ENCODE measurements around the gene KDM4B.

Gene KDM4B

DNA sequence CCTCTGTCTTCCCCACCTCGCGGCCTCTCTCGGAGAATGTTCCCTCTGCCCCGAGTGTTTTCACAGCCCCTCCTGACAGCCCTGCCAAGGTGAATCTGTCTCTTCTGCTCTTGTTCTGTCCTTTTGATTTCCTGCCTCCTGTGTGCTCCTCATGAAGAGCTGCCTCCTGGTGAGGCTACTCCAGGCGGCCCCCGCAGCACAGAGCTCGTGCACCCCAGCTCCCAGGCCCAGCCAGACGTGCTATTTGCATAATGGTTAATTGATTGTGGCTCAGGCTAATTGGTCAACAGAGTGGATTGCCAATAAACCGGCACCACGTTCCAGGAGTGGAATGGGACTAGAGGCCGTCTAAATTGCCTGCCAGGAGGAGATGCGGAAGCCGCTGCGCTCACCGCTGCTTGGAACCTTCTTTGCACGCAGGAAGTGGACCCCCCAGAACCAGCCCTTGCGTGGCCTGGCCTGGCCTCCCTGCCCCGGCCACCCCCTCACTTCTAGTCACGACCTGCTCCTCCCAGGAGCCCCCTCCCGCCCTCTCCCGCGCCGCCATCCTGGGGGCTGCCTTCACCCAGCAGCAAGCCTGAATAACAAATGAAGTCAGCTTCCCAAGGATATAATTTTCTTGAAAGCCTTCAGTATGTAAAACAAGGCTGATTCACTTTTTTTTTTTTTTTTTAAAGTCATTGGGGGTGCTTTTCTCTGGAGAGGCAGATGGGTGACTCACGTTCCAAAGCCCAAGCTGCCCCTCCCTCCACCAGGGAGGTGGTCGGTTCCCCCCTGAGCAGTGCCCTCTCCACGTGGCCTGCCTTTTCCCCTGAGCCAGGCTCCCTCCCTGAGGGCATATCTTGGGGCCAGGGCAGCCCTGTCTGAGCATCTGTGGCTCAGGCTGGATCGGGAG, 144.0 kb downstream of the KDM4B start:
- DNase-seq (ENCODE audit: low read depth, low spot score): no peak
- Histone ChIP-seq H3K27me3 (ENCODE audit: control insufficient read depth, insufficient read depth, low read length) (no peaks in the 10 kb centered on the region), H3K27ac (ENCODE audit: low read length) (no peak overlapping the region), H3K4me1 (ENCODE audit: control insufficient read depth, insufficient read depth, low read length) (peaks cover 12% of the 10 kb centered on the region), H3K9me3 (ENCODE audit: control insufficient read depth, insufficient read depth, low read length) (no peaks in the 10 kb centered on the region), H3K36me3 (ENCODE audit: control insufficient read depth, insufficient read depth, low read length) (peaks cover 6% of the 10 kb centered on the region; the same call in 1 of the 2 replicates), H3K4me3 (ENCODE audit: low read length) (no peak overlapping the region)
- WGBS (ENCODE audit: insufficient coverage, insufficient read length): no CpG with 5 or more reads among the region's 27 CpGs

DNA sequence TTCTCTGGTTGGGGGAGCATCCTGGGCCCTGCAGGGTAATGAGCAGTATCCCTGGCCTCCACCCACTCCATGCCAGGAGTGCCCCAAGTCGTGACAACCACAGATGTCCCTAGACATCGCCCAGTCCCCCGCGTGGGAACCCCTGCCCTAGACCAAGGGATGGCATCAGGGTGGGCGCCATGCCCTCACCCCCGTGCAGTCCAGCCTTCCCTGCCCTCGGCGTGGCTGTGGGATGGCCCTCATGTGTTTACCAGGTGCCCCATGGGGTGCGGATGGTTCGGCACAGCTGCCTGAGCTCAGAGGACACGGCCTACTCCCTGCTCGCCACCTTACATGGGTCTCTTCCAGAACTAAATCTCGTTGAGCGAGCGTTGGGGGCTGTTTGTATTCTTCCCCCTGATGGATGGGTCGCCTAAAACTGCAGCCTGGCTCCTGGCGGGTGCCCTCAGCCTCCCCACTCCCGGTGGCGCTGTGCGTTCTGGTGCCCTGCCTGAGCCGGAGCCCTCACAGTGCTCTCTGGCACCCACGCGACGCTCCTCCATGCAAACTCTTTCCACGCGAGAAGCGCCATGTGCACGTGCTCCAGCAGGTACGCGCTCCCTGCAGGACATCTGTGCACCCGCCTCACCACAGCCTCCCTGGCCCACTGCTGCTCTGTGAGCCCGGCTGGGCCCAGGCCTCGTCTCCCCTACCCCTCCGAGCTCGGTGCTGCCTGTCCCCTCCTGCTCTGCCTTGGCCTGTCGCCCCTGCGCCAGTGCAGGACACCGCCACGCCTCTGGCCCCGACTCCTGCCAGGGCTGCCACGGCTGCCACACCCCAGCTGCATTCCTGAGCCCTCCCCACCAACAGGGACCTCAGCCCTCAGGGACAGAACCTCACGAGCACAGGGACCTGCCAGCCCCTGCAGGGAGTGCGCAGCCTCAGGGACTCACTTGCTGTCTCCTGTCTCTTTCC, 145.0 kb downstream of the KDM4B start:
- Histone ChIP-seq H3K36me3 (ENCODE audit: control insufficient read depth, insufficient read depth, low read length) (peaks cover 6% of the 10 kb centered on the region; the same call in 1 of the 2 replicates), H3K27ac (ENCODE audit: low read length) (no peak overlapping the region), H3K9me3 (ENCODE audit: control insufficient read depth, insufficient read depth, low read length) (no peaks in the 10 kb centered on the region), H3K4me1 (ENCODE audit: control insufficient read depth, insufficient read depth, low read length) (peaks cover 12% of the 10 kb centered on the region), H3K27me3 (ENCODE audit: control insufficient read depth, insufficient read depth, low read length) (no peaks in the 10 kb centered on the region), H3K4me3 (ENCODE audit: low read length) (no peak overlapping the region)
- no peak for DNase-seq (ENCODE audit: low read depth, low spot score)
- WGBS (ENCODE audit: insufficient coverage, insufficient read length): no CpG with 5 or more reads among the region's 43 CpGs

DNA sequence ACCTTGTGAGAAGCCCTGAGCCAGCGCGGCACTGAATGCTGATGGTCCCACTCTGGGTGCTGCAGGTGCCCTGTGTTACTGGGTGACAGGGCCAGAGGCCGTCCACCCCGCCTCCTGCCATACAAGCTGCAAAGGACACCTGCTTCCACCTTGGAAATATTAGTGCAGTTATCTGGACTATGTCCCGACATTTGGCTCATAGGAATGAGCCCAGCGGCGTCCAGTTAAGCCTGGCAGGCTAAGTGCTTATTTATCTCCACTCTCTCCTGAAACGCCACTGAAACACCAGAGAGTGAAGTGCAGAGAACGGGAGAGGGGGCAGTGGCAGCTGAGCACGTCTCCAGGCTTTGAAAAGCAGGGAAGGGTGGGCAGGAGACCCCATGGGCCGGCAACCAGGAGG, 145.8 kb downstream of the KDM4B start:
- no peak for DNase-seq (ENCODE audit: low read depth, low spot score)
- Histone ChIP-seq H3K27ac (ENCODE audit: low read length) (no peak overlapping the region), H3K4me1 (ENCODE audit: control insufficient read depth, insufficient read depth, low read length) (peaks cover 12% of the 10 kb centered on the region), H3K9me3 (ENCODE audit: control insufficient read depth, insufficient read depth, low read length) (no peaks in the 10 kb centered on the region), H3K4me3 (ENCODE audit: low read length) (no peak overlapping the region), H3K36me3 (ENCODE audit: control insufficient read depth, insufficient read depth, low read length) (peaks cover 6% of the 10 kb centered on the region; the same call in 1 of the 2 replicates), H3K27me3 (ENCODE audit: control insufficient read depth, insufficient read depth, low read length) (no peaks in the 10 kb centered on the region)
- WGBS (ENCODE audit: insufficient coverage, insufficient read length): no CpG with 5 or more reads among the region's 11 CpGs

DNA sequence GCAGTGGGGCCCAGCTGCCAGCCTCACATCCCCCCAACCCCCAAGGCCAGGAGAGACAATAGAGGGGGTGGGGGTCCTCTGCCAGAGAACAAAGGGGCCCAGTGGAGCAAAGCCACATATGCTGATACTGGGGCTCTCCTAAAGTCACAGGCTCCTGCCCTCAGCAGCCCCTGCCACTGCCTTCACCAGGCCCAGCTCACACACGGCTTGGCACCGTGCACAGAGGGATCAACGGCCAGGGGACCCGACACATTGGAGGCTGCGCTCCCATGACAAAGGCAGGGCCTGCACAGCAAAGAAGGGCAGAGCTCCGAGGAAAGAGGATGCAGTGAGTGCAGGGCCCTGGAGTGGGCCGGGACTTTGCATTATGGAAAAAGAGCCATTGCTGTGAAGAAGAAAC, 146.4 kb downstream of the KDM4B start:
- Histone ChIP-seq H3K36me3 (ENCODE audit: control insufficient read depth, insufficient read depth, low read length) (peaks cover 6% of the 10 kb centered on the region; the same call in 1 of the 2 replicates), H3K4me1 (ENCODE audit: control insufficient read depth, insufficient read depth, low read length) (peaks cover 12% of the 10 kb centered on the region), H3K27ac (ENCODE audit: low read length) (no peak overlapping the region), H3K27me3 (ENCODE audit: control insufficient read depth, insufficient read depth, low read length) (no peaks in the 10 kb centered on the region), H3K9me3 (ENCODE audit: control insufficient read depth, insufficient read depth, low read length) (no peaks in the 10 kb centered on the region), H3K4me3 (ENCODE audit: low read length) (no peak overlapping the region)
- DNase-seq (ENCODE audit: low read depth, low spot score): no peak
- no CpG with 5 or more reads among the region's 7 CpGs for WGBS (ENCODE audit: insufficient coverage, insufficient read length)

DNA sequence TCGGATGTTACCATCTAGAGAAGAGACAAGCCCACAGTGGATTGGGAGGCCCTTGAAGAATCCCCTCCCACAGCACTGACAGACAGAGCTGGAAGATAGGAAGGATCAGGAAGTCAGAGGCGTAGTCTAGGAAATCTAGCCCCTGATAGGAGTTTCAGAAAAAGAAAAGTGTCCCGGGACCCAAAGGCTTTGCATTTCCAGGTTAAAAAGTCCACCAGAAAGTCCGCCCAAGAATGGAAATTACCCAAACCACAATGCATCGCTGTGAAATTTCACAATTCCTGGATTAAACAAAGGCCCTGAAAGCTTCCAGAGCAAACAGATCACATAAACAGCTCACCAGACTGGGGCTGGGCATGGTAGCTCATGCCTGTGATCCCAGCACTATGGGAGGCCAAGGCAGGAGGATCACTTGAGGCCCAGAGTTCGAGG, 146.9 kb downstream of the KDM4B start:
- H3K4me1 ChIP-seq (ENCODE audit: control insufficient read depth, insufficient read depth, low read length): peaks cover 12% of the 10 kb centered on the region
- H3K9me3 ChIP-seq (ENCODE audit: control insufficient read depth, insufficient read depth, low read length): no peaks in the 10 kb centered on the region
- H3K27me3 ChIP-seq (ENCODE audit: control insufficient read depth, insufficient read depth, low read length): no peaks in the 10 kb centered on the region
- WGBS (ENCODE audit: insufficient coverage, insufficient read length): no CpG with 5 or more reads among the region's 6 CpGs
- no peak for DNase-seq (ENCODE audit: low read depth, low spot score)
- no peak overlapping the region for H3K27ac ChIP-seq (ENCODE audit: low read length)
- H3K36me3 ChIP-seq (ENCODE audit: control insufficient read depth, insufficient read depth, low read length): peaks cover 2% of the 10 kb centered on the region; the same call in 1 of the 2 replicates
- H3K4me3 ChIP-seq (ENCODE audit: low read length): no peak overlapping the region

DNA sequence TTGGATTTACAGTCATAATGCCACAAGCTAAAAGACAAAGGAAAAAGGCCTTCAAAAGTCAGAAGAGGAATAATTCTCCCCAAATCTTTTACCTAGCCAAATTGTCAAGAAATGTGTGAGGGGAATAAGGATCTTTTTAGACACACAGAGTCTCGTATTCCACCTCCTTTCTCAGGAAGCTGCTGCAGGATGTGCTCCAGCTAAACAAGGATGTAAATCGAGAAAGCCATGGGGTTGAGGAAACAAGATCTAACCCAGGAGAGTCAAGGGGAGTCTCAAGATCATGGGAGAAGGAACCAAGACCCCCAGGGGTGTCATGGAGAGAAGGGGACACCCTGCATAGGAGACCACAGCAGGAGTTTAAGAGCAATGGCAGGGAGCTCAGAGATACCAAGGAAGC, 147.4 kb downstream of the KDM4B start:
- Histone ChIP-seq H3K4me1 (ENCODE audit: control insufficient read depth, insufficient read depth, low read length) (peaks cover 12% of the 10 kb centered on the region), H3K27me3 (ENCODE audit: control insufficient read depth, insufficient read depth, low read length) (no peaks in the 10 kb centered on the region), H3K4me3 (ENCODE audit: low read length) (no peak overlapping the region), H3K9me3 (ENCODE audit: control insufficient read depth, insufficient read depth, low read length) (no peaks in the 10 kb centered on the region), H3K27ac (ENCODE audit: low read length) (no peak overlapping the region), H3K36me3 (ENCODE audit: control insufficient read depth, insufficient read depth, low read length) (peaks cover 2% of the 10 kb centered on the region; the same call in 1 of the 2 replicates)
- no peak for DNase-seq (ENCODE audit: low read depth, low spot score)
- WGBS (ENCODE audit: insufficient coverage, insufficient read length): no CpG with 5 or more reads among the region's 2 CpGs

DNA sequence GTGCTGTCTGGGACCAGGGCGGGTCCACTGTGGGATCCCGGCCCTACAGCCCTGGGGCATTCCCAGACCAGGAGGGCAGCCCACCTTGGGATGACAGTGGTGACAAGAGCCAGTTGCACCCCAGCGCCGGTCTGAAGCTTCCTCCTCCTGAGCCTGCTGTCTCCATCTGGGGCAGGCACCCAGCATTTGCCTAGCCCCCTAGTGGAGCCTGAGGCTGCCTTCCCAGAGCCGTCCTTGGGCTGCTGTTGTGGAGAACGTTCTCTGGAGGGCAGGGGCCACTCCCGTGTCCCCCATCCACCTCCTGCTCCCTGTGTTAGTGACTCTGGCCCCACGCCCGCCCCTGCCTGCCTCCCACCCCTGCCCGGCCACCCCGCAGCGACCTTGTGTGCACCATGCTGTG, 148.5 kb downstream of the KDM4B start:
- no peak for DNase-seq (ENCODE audit: low read depth, low spot score)
- Histone ChIP-seq H3K9me3 (ENCODE audit: control insufficient read depth, insufficient read depth, low read length) (no peaks in the 10 kb centered on the region), H3K27me3 (ENCODE audit: control insufficient read depth, insufficient read depth, low read length) (no peaks in the 10 kb centered on the region), H3K4me1 (ENCODE audit: control insufficient read depth, insufficient read depth, low read length) (peaks cover 10% of the 10 kb centered on the region), H3K36me3 (ENCODE audit: control insufficient read depth, insufficient read depth, low read length) (peaks cover 2% of the 10 kb centered on the region; the same call in 1 of the 2 replicates), H3K27ac (ENCODE audit: low read length) (no peak overlapping the region), H3K4me3 (ENCODE audit: low read length) (no peak overlapping the region)
- WGBS (ENCODE audit: insufficient coverage, insufficient read length): no CpG with 5 or more reads among the region's 12 CpGs

DNA sequence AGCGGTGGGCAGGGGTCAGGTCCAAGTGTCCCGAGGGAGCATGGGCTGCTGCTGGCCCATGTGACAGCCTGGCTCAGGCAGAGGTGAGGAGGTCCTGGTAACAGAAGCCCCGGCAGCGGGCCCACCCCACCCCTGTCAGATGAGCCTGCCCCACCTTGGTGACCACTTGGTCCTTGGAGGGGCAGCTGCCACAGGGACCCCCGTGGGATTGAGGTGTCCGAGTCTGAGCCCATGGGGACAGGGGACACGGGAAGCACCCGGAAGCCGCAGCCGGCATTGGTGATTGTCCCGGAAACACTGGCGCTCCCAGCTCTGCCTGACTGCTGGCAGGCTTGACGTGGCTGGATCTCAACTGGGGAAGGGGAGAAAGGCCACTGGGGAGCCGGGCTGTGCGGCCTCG, 149.1 kb downstream of the KDM4B start:
- no peak for DNase-seq (ENCODE audit: low read depth, low spot score)
- Histone ChIP-seq H3K27me3 (ENCODE audit: control insufficient read depth, insufficient read depth, low read length) (no peaks in the 10 kb centered on the region), H3K4me3 (ENCODE audit: low read length) (no peak overlapping the region), H3K4me1 (ENCODE audit: control insufficient read depth, insufficient read depth, low read length) (peaks cover 11% of the 10 kb centered on the region), H3K36me3 (ENCODE audit: control insufficient read depth, insufficient read depth, low read length) (peaks cover 4% of the 10 kb centered on the region; the same call in 1 of the 2 replicates), H3K9me3 (ENCODE audit: control insufficient read depth, insufficient read depth, low read length) (no peaks in the 10 kb centered on the region), H3K27ac (ENCODE audit: low read length) (no peak overlapping the region)
- no CpG with 5 or more reads among the region's 16 CpGs for WGBS (ENCODE audit: insufficient coverage, insufficient read length)

DNA sequence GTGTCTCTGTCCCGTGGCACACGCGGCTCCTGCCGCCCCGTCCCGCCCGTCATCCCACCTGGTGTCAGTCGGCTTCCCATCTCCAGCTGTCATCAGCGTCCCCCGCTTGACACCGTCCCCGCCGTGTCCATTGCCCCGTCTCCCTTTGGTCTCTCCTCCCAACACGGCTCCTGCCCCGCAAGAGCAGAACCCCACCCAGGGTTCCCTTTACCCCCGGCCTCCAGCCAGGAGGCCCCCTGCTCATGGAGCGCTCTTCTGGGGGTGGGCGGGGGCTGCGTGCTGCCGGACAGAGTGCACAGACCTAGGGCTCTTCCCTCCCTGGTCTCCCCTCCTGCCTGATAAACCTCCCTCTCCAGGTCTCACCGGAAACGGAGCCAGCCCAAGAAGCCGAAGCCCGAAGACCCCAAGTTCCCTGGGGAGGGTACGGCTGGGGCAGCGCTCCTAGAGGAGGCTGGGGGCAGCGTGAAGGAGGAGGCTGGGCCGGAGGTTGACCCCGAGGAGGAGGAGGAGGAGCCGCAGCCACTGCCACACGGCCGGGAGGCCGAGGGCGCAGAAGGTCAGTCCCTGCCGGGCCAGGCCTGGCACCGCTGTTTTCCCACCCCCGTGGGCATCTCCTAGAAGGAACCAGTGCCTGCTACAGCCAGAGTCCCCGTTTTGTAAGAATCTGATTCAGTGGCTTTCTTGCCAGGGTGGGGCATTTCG, 150.5 kb downstream of the KDM4B start:
- no peak for DNase-seq (ENCODE audit: low read depth, low spot score)
- Histone ChIP-seq H3K27me3 (ENCODE audit: control insufficient read depth, insufficient read depth, low read length) (no peaks in the 10 kb centered on the region), H3K9me3 (ENCODE audit: control insufficient read depth, insufficient read depth, low read length) (no peaks in the 10 kb centered on the region), H3K4me3 (ENCODE audit: low read length) (no peak overlapping the region), H3K4me1 (ENCODE audit: control insufficient read depth, insufficient read depth, low read length) (peaks cover 10% of the 10 kb centered on the region), H3K36me3 (ENCODE audit: control insufficient read depth, insufficient read depth, low read length) (peaks cover 2% of the 10 kb centered on the region; the same call in 1 of the 2 replicates), H3K27ac (ENCODE audit: low read length) (no peak overlapping the region)
- WGBS (ENCODE audit: insufficient coverage, insufficient read length): no CpG with 5 or more reads among the region's 40 CpGs

DNA sequence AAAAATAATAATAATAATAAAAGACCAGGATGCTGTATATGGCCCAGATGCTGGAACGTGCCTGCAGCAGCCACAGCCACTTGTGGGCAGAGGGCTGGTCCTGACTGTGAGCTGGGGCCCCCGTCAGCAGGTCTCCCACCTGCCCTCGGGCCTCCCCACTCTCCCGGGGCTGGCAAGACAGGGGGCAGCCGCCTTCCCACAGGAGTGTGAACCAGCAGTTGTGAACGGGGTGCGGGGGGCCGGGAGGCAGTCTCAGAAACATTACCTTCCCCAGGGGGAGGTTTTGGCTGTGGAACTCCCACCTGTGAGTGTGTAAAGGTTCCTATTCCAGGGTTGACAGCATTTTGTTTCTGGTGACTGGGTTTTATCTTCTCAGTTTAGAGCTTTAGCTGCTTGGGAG, 151.4 kb downstream of the KDM4B start:
- H3K9me3 ChIP-seq (ENCODE audit: control insufficient read depth, insufficient read depth, low read length): no peaks in the 10 kb centered on the region
- WGBS (ENCODE audit: insufficient coverage, insufficient read length): no CpG with 5 or more reads among the region's 8 CpGs
- H3K27ac ChIP-seq (ENCODE audit: low read length): no peak overlapping the region
- H3K27me3 ChIP-seq (ENCODE audit: control insufficient read depth, insufficient read depth, low read length): no peaks in the 10 kb centered on the region
- peaks cover 8% of the 10 kb centered on the region for H3K4me1 ChIP-seq (ENCODE audit: control insufficient read depth, insufficient read depth, low read length)
- no peak overlapping the region for H3K4me3 ChIP-seq (ENCODE audit: low read length)
- H3K36me3 ChIP-seq (ENCODE audit: control insufficient read depth, insufficient read depth, low read length): peaks cover 2% of the 10 kb centered on the region; the same call in 1 of the 2 replicates
- DNase-seq (ENCODE audit: low read depth, low spot score): no peak
